ENCODE data around the gene GNB1L. TPM values are rescaled to one million over a fixed set of nuclear protein-coding genes. Genes with fewer than 3 reads are reported as not detected.

Gene GNB1L
- total RNA-seq, 1 experiment from 2014 or later, result 10.3 TPM

GRCh38 chr22:19897726-19898125 is 43.1 kb upstream of the GNB1L start:
- Histone ChIP-seq H2AFZ (no peak overlapping the region), H3K9me3 (ENCODE audit: insufficient read depth, low read depth) (no peaks in the 10 kb centered on the region), H3K4me2 (no peak overlapping the region), H4K20me1 (ENCODE audit: insufficient read depth) (no peaks in the 10 kb centered on the region), H3K27ac (no peak overlapping the region), H3K9me2 (ENCODE audit: insufficient read depth) (no peaks in the 10 kb centered on the region), H3K79me2 (ENCODE audit: low read depth) (no peaks in the 10 kb centered on the region), H3K4me3 (no peak overlapping the region), H3K36me3 (ENCODE audit: low read depth) (no peaks in the 10 kb centered on the region), H3K4me1 (replicated peaks; ENCODE audit: insufficient read depth) (no peaks in the 10 kb centered on the region), H3F3A (ENCODE audit: insufficient read depth, low read depth) (no peaks in the 10 kb centered on the region), H3K27me3 (ENCODE audit: insufficient read depth, low read depth) (no peaks in the 10 kb centered on the region)
- TF ChIP-seq CTCF (conservative IDR thresholded peaks at IDR 0.05), result no peak
- TF ChIP-seq EZH2 (IDR thresholded peaks at IDR 0.05; ENCODE audit: low read depth), result no peak
- POLR2A ChIA-PET (ENCODE audit: unreplicated experiment), result no interaction called here
- intact Hi-C loops (cut with micrococcal nuclease; ENCODE audit: unreplicated experiment), result no loop called here
- no peak for DNase-seq
- CTCF ChIA-PET, result no interaction called here
- no TSS peak for BruUV-seq (replicated peaks)

- no peaks in the 10 kb centered on the region for H3K27me3 ChIP-seq (ENCODE audit: insufficient read depth, low read depth)
- POLR2A ChIA-PET (ENCODE audit: unreplicated experiment), result no interaction called here
Measured at GRCh38 chr22:19896665-19897355, 42.1 kb upstream of the GNB1L start.

GRCh38 chr22:19895160-19895849 is 40.6 kb upstream of the GNB1L start:
- no peak for DNase-seq
- TF ChIP-seq EZH2 (IDR thresholded peaks at IDR 0.05; ENCODE audit: low read depth), result no peak
- TF ChIP-seq CTCF (conservative IDR thresholded peaks at IDR 0.05), result no peak
- intact Hi-C loops (cut with micrococcal nuclease; ENCODE audit: unreplicated experiment), result no loop called here
- no peaks in the 10 kb centered on the region for H3K36me3 ChIP-seq (ENCODE audit: low read depth)
- BruUV-seq (replicated peaks), result no TSS peak
- no peaks in the 10 kb centered on the region for H3K27me3 ChIP-seq (ENCODE audit: insufficient read depth, low read depth)
- ChIA-PET POLR2A (ENCODE audit: unreplicated experiment) (no interaction called here), CTCF (no interaction called here)
- no peaks in the 10 kb centered on the region for H4K20me1 ChIP-seq (ENCODE audit: insufficient read depth)
- H2AFZ ChIP-seq, result no peak overlapping the region
- H3F3A ChIP-seq (ENCODE audit: insufficient read depth, low read depth), result no peaks in the 10 kb centered on the region
- no peaks in the 10 kb centered on the region for H3K79me2 ChIP-seq (ENCODE audit: low read depth)
- no peak overlapping the region for H3K4me3 ChIP-seq
- H3K4me1 ChIP-seq (replicated peaks; ENCODE audit: insufficient read depth), result no peaks in the 10 kb centered on the region
- no peak overlapping the region for H3K27ac ChIP-seq
- no peak overlapping the region for H3K4me2 ChIP-seq
- H3K9me2 ChIP-seq (ENCODE audit: insufficient read depth), result no peaks in the 10 kb centered on the region
- H3K9me3 ChIP-seq (ENCODE audit: insufficient read depth, low read depth), result no peaks in the 10 kb centered on the region

More at GRCh38 chr22:19896665-19897355, 42.1 kb upstream of the GNB1L start:
- no peaks in the 10 kb centered on the region for H3K9me3 ChIP-seq (ENCODE audit: insufficient read depth, low read depth)
- H3K4me2 ChIP-seq, result no peak overlapping the region
- H3K9me2 ChIP-seq (ENCODE audit: insufficient read depth), result no peaks in the 10 kb centered on the region
- TF ChIP-seq EZH2 (IDR thresholded peaks at IDR 0.05; ENCODE audit: low read depth) (no peak), CTCF (conservative IDR thresholded peaks at IDR 0.05) (no peak)
- no peaks in the 10 kb centered on the region for H3K79me2 ChIP-seq (ENCODE audit: low read depth)
- no peak for DNase-seq
- H3K27ac ChIP-seq, result no peak overlapping the region
- CTCF ChIA-PET, result no interaction called here
- no peak overlapping the region for H3K4me3 ChIP-seq
- no peak overlapping the region for H2AFZ ChIP-seq
- no peaks in the 10 kb centered on the region for H3K36me3 ChIP-seq (ENCODE audit: low read depth)
- no peaks in the 10 kb centered on the region for H3K4me1 ChIP-seq (replicated peaks; ENCODE audit: insufficient read depth)
- no TSS peak for BruUV-seq (replicated peaks)
- intact Hi-C loops (cut with micrococcal nuclease; ENCODE audit: unreplicated experiment), result no loop called here
- H3F3A ChIP-seq (ENCODE audit: insufficient read depth, low read depth), result no peaks in the 10 kb centered on the region
- H4K20me1 ChIP-seq (ENCODE audit: insufficient read depth), result no peaks in the 10 kb centered on the region
